ENCODE results near the gene KRT7. TPM values are rescaled to one million over a fixed set of nuclear protein-coding genes. Genes with fewer than 3 reads are reported as not detected.

KRT7 gene
- total and polyA plus RNA-seq, 9 donors: 0.31 to 7.1 (median 1.2) TPM

GRCh38 chr12:52291267-52291935, 58.4 kb downstream of the KRT7 start, which contains the start of gene KRT81:
Gene KRT81 (minus strand): TSS chr12:52291534. CDS start chr12:52291465, 69 bp downstream.
- no peaks in the 10 kb centered on the region for H3K4me1 ChIP-seq (ENCODE audit: control insufficient read depth, insufficient read depth, low read length)
- H3K36me3 ChIP-seq (ENCODE audit: control insufficient read depth, insufficient read depth, low read length): no peaks in the 10 kb centered on the region
- 23% methylated on average over 16 of the region's 32 CpGs for WGBS (ENCODE audit: insufficient coverage)
- no peak within 1 kb of the TSS for H3K4me3 ChIP-seq (ENCODE audit: low read length)
- DNase-seq: no peak
- H3K27ac ChIP-seq (ENCODE audit: low read length): no peak within 1 kb of the TSS
- H3K9me3 ChIP-seq (replicated peaks; ENCODE audit: control insufficient read depth, low read depth, low read length): no peaks in the 10 kb centered on the region
- peaks cover 17% of the 10 kb centered on the region for H3K27me3 ChIP-seq (ENCODE audit: control insufficient read depth, insufficient read depth, low read length)

DNA sequence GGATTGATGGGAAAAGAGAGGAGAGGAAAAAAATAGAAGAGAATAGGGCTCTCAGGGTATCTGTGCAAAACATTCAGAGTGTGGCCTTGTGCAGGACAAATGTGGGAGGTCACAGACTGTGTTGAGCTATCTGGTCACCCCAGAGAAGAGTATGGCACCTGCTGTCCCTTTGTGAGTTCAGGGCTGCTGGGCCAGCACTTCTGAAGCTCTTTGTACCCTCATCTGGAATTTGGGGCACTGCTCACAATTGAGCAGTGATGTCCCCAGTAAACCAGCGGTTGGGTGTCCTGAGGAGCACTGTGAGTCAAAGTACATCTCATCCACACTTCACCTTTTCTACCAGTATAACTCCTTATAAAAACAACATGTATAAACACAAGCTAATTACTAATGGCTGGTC, 60.9 kb downstream of the KRT7 start:
- Histone ChIP-seq H3K4me1 (ENCODE audit: control insufficient read depth, insufficient read depth, low read length) (no peaks in the 10 kb centered on the region), H3K36me3 (ENCODE audit: control insufficient read depth, insufficient read depth, low read length) (no peaks in the 10 kb centered on the region), H3K9me3 (replicated peaks; ENCODE audit: control insufficient read depth, low read depth, low read length) (no peaks in the 10 kb centered on the region), H3K27me3 (ENCODE audit: control insufficient read depth, insufficient read depth, low read length) (peaks cover 17% of the 10 kb centered on the region), H3K4me3 (ENCODE audit: low read length) (no peak overlapping the region), H3K27ac (ENCODE audit: low read length) (no peak overlapping the region)
- DNase-seq: no peak
- WGBS (ENCODE audit: insufficient coverage): no CpG with 5 or more reads among the region's 1 CpG

DNA sequence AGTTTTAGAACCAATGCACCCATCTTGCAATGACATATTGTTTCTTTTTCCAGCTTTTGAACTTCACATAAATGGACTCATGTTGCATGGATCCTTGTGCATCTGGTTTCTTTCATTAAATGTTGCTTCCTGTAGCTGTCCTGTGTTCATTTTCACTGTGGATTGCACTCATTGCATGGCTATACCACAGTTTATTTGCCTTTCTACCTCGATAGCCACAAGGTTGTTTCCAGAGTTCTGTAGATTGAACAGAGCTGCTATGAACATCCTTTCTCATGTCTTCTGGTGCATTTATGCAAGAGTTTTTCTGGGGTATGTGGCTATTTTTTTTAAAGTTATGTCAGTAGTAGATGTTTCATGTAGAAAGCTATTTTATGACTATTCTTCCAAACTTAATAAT, 61.8 kb downstream of the KRT7 start:
- no peaks in the 10 kb centered on the region for H3K4me1 ChIP-seq (ENCODE audit: control insufficient read depth, insufficient read depth, low read length)

DNA sequence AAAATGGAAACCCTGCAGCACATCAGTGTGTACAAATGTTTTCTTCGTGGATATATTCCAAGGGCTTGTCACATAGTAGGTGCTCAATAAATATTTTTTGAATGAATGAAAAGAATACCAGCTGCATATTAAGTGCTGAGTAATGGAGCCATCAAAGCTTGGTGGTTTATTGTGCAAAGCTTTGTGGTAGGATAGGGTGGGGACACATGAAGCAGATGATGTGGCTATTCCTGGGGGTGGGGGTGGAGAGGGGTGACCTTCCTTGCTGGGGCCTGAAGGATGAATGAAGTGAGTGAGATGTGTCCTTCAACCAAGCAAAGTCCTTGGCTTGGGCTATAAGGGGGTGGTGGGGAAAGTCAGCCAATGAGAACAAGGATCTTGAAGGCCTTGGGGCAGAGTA, 62.6 kb downstream of the KRT7 start:
- Histone ChIP-seq H3K36me3 (ENCODE audit: control insufficient read depth, insufficient read depth, low read length) (no peaks in the 10 kb centered on the region), H3K27ac (ENCODE audit: low read length) (no peak overlapping the region), H3K4me1 (ENCODE audit: control insufficient read depth, insufficient read depth, low read length) (no peaks in the 10 kb centered on the region), H3K4me3 (ENCODE audit: low read length) (no peak overlapping the region), H3K9me3 (replicated peaks; ENCODE audit: control insufficient read depth, low read depth, low read length) (no peaks in the 10 kb centered on the region), H3K27me3 (ENCODE audit: control insufficient read depth, insufficient read depth, low read length) (peaks cover 18% of the 10 kb centered on the region)
- DNase-seq: no peak
- WGBS (ENCODE audit: insufficient coverage): 100% methylated on average over 1 of the region's 1 CpG

More for the DNA sequence above, 61.8 kb downstream of the KRT7 start:
- no peaks in the 10 kb centered on the region for H3K9me3 ChIP-seq (replicated peaks; ENCODE audit: control insufficient read depth, low read depth, low read length)
- H3K4me3 ChIP-seq (ENCODE audit: low read length): no peak overlapping the region
- no peak overlapping the region for H3K27ac ChIP-seq (ENCODE audit: low read length)
- H3K27me3 ChIP-seq (ENCODE audit: control insufficient read depth, insufficient read depth, low read length): peaks cover 17% of the 10 kb centered on the region
- no peaks in the 10 kb centered on the region for H3K36me3 ChIP-seq (ENCODE audit: control insufficient read depth, insufficient read depth, low read length)
- no peak for DNase-seq
- WGBS (ENCODE audit: insufficient coverage): no CpG with 5 or more reads among the region's 1 CpG

GRCh38 chr12:52296572-52297215, 63.7 kb downstream of the KRT7 start:
- Histone ChIP-seq H3K9me3 (replicated peaks; ENCODE audit: control insufficient read depth, low read depth, low read length) (no peaks in the 10 kb centered on the region), H3K4me3 (ENCODE audit: low read length) (no peak overlapping the region), H3K27ac (ENCODE audit: low read length) (no peak overlapping the region), H3K36me3 (ENCODE audit: control insufficient read depth, insufficient read depth, low read length) (no peaks in the 10 kb centered on the region), H3K27me3 (ENCODE audit: control insufficient read depth, insufficient read depth, low read length) (peaks cover 19% of the 10 kb centered on the region), H3K4me1 (ENCODE audit: control insufficient read depth, insufficient read depth, low read length) (no peaks in the 10 kb centered on the region)
- DNase-seq: no peak
- 91% methylated on average over 4 of the region's 5 CpGs for WGBS (ENCODE audit: insufficient coverage)

Other genes starting within 250 kb of the KRT7 start
- gene TAMALIN, start 226.3 kb upstream of the KRT7 start, total RNA-seq: 17.1 TPM
- 10 to 100 TPM; 17.0 to 25.1 (median 19.6) TPM for gene TAMALIN, start 226.3 kb upstream of the KRT7 start, polyA plus RNA-seq (ENCODE audit: insufficient read depth in 1 of 8, insufficient read length in 8 of 8, low replicate concordance in 1 of 8)
- 23.7 TPM for gene NR4A1, start 181.8 kb upstream of the KRT7 start, total RNA-seq
- 10 to 100 TPM; 12.7 to 71.5 (median 36.7) TPM for gene NR4A1, start 181.8 kb upstream of the KRT7 start, polyA plus RNA-seq (ENCODE audit: insufficient read depth in 1 of 8, insufficient read length in 8 of 8, low replicate concordance in 1 of 8)
- 32.1 TPM for gene ATG101, start 163.3 kb upstream of the KRT7 start, total RNA-seq
- 10 to 100 TPM; 25.4 to 36.9 (median 28.7) TPM for gene ATG101, start 163.3 kb upstream of the KRT7 start, polyA plus RNA-seq (ENCODE audit: insufficient read depth in 1 of 8, insufficient read length in 8 of 8, low replicate concordance in 1 of 8)
- 0.13 TPM for gene SMIM41, start 153.5 kb upstream of the KRT7 start, total RNA-seq
- under 1 TPM in 6 of 8 donors, not detected in 2; 0.12 to 0.72 (median 0.26) TPM for gene SMIM41, start 153.5 kb upstream of the KRT7 start, polyA plus RNA-seq (ENCODE audit: insufficient read depth in 1 of 8, insufficient read length in 8 of 8, low replicate concordance in 1 of 8)
- gene KRT80, start 41.2 kb upstream of the KRT7 start, total RNA-seq: 0.62 TPM
- 1 to 10 TPM; 1.8 to 5.8 (median 3.6) TPM for gene KRT80, start 41.2 kb upstream of the KRT7 start, polyA plus RNA-seq (ENCODE audit: insufficient read depth in 1 of 8, insufficient read length in 8 of 8, low replicate concordance in 1 of 8)
- gene KRT86, start 41.4 kb downstream of the KRT7 start, total RNA-seq: 0.04 TPM
- under 1 TPM in 7 of 8 donors, not detected in 1; 0.07 to 0.34 (median 0.25) TPM for gene KRT86, start 41.4 kb downstream of the KRT7 start, polyA plus RNA-seq (ENCODE audit: insufficient read depth in 1 of 8, insufficient read length in 8 of 8, low replicate concordance in 1 of 8)
- gene KRT81, start 58.3 kb downstream of the KRT7 start, total RNA-seq: 0.04 TPM
- gene KRT81, start 58.3 kb downstream of the KRT7 start, polyA plus RNA-seq (ENCODE audit: insufficient read depth in 1 of 8, insufficient read length in 8 of 8, low replicate concordance in 1 of 8): under 1 TPM in 6 of 8 donors, not detected in 2; 0.06 to 0.22 (median 0.17) TPM
- gene KRT83, start 88.2 kb downstream of the KRT7 start, total RNA-seq: not detected
- gene KRT83, start 88.2 kb downstream of the KRT7 start, polyA plus RNA-seq (ENCODE audit: insufficient read depth in 1 of 8, insufficient read length in 8 of 8, low replicate concordance in 1 of 8): not detected
- not detected for gene KRT85, start 134.2 kb downstream of the KRT7 start, total RNA-seq
- gene KRT85, start 134.2 kb downstream of the KRT7 start, polyA plus RNA-seq (ENCODE audit: insufficient read depth in 1 of 8, insufficient read length in 8 of 8, low replicate concordance in 1 of 8): not detected
- gene KRT84, start 152.4 kb downstream of the KRT7 start, total RNA-seq: not detected
- not detected for gene KRT84, start 152.4 kb downstream of the KRT7 start, polyA plus RNA-seq (ENCODE audit: insufficient read depth in 1 of 8, insufficient read length in 8 of 8, low replicate concordance in 1 of 8)
- gene KRT82, start 173.1 kb downstream of the KRT7 start, total RNA-seq: not detected
- gene KRT82, start 173.1 kb downstream of the KRT7 start, polyA plus RNA-seq (ENCODE audit: insufficient read depth in 1 of 8, insufficient read length in 8 of 8, low replicate concordance in 1 of 8): not detected
- gene KRT75, start 201.1 kb downstream of the KRT7 start, total RNA-seq: not detected
- not detected for gene KRT75, start 201.1 kb downstream of the KRT7 start, polyA plus RNA-seq (ENCODE audit: insufficient read depth in 1 of 8, insufficient read length in 8 of 8, low replicate concordance in 1 of 8)
- not detected for gene KRT6B, start 218.9 kb downstream of the KRT7 start, total RNA-seq
- under 1 TPM in 1 of 8 donors, not detected in 7; 0.44 TPM for gene KRT6B, start 218.9 kb downstream of the KRT7 start, polyA plus RNA-seq (ENCODE audit: insufficient read depth in 1 of 8, insufficient read length in 8 of 8, low replicate concordance in 1 of 8)
- gene KRT6C, start 240.6 kb downstream of the KRT7 start, total RNA-seq: not detected
- under 1 TPM in 1 of 8 donors, not detected in 7; 0.32 TPM for gene KRT6C, start 240.6 kb downstream of the KRT7 start, polyA plus RNA-seq (ENCODE audit: insufficient read depth in 1 of 8, insufficient read length in 8 of 8, low replicate concordance in 1 of 8)